ENCODE results near the gene ZNF496.
"Not testable (repeated sequence)": the region's sequence is repeated elsewhere in the genome, so short reads cannot be mapped to it uniquely, and the experiment has no call there.

The ZNF496 gene

DNA sequence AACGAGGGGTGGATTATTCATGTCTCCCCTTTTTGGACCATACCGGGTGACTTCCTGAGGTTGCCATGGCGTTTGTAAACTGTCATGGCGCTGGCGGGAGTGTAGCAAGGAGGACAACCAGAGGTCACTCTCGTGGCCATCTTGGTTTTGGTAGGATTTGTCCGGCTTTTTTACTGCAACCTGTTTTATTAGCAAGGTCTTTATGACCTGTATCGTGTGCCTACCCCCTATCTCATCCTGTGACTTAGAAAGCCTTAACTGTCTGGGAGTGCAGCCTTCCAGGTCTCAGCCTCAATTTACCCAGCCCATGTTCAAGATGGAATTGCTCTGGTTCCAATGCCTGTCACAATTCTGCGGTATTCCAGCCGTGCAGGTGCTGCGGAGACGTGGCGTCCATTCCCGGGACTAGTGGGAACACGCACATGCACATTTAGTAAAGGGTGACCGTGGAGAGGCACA lies 40.2 kb upstream of the ZNF496 start:
- TF ChIP-seq, protein P1, sequence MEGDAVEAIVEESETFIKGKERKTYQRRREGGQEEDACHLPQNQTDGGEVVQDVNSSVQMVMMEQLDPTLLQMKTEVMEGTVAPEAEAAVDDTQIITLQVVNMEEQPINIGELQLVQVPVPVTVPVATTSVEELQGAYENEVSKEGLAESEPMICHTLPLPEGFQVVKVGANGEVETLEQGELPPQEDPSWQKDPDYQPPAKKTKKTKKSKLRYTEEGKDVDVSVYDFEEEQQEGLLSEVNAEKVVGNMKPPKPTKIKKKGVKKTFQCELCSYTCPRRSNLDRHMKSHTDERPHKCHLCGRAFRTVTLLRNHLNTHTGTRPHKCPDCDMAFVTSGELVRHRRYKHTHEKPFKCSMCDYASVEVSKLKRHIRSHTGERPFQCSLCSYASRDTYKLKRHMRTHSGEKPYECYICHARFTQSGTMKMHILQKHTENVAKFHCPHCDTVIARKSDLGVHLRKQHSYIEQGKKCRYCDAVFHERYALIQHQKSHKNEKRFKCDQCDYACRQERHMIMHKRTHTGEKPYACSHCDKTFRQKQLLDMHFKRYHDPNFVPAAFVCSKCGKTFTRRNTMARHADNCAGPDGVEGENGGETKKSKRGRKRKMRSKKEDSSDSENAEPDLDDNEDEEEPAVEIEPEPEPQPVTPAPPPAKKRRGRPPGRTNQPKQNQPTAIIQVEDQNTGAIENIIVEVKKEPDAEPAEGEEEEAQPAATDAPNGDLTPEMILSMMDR (IDR thresholded peaks at IDR 0.05; ENCODE audit: low read depth, low read length), result no peak
- no peak for DNase-seq (ENCODE audit: low read depth in 2 of 2)
- H3K4me3 ChIP-seq (replicated peaks in 1 of 2; ENCODE audit: low read depth in 2 of 2, low read length in 2 of 2), result no peak overlapping the region

DNA sequence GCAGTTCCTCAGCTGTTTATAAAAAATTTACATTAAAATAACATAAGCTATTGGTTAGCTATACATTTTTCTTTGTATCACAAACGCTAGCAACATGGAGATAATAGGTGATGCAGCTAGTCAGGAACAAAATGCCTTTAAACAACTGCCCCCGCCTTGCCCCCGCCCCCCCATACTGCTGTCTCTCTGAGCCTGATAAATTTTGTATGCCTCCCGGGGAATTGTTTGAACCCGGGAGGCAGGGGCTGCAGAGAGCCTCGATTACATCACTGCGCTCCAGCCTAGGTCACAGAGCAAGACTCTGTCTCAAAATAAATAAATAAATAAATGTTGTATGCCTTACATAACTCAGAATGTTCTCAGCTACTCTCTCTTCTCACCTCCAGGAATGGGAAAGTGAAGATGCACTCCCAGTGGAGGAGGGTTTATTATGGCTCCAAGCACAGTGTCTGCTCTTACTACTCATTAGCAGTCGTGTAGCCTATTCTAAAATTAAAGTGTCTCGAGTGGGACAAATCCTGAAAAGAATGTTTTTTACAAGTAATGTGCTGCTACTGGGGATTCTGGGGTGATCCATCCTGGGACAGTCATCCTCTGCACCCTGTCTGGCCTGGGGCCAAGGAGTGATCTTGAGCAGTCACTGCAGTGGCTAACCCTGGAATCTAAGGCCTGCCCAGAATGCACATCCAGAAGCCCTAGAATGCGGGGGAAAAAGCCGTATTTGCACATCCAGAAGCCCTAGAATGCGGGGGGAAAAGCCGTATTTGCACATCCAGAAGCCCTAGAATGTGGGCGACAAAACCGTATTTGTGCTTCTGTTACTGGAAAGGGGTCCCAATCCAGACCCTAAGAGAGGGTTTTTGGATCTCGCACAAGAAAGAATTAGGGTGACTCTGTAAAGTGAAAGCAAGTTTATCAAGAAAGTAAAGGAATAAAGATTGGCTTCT lies 39.4 kb upstream of the ZNF496 start:
- TF ChIP-seq, protein P1 (IDR thresholded peaks at IDR 0.05; ENCODE audit: low read depth, low read length), result no peak
- peak; percentile 48 to 56 for DNase-seq (ENCODE audit: low read depth in 2 of 2)
- no peak overlapping the region for H3K4me3 ChIP-seq (replicated peaks in 1 of 2; ENCODE audit: low read depth in 2 of 2, low read length in 2 of 2)

DNA sequence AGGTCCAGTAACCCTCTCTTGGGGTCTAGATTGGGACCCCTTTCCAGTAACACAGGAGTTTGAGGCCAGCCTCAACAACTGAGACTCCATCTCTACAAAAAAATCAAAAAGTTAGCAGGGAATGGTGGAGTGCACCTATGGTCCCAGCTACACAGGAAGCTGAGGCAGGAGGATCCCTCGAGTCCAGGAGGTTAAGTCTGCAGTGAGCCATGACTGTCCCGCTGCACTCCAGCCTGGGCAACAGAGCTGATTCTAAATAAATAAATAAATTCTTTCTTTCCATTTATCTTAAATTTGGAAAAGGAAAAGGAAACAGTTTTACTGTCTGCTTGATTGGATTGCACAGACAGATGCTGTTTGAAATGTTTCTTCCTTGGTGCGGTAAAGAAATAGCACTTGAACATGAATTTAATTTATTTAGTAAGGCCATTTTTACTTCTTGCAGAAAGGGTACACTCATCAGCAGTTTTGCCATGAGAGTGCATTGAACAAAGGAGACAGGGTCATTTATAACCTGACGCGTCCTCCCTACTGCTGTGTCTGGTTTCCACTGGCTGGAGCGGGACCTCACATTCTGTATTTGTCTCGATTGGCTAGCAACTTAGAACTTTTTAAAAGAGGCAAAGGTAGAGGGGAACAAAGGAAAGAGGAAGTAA lies 37.0 kb upstream of the ZNF496 start:
- TF ChIP-seq, protein P1 (IDR thresholded peaks at IDR 0.05; ENCODE audit: low read depth, low read length), result no peak
- DNase-seq (ENCODE audit: low read depth in 2 of 2), result no peak
- no peak overlapping the region for H3K4me3 ChIP-seq (replicated peaks in 1 of 2; ENCODE audit: low read depth in 2 of 2, low read length in 2 of 2)

DNA sequence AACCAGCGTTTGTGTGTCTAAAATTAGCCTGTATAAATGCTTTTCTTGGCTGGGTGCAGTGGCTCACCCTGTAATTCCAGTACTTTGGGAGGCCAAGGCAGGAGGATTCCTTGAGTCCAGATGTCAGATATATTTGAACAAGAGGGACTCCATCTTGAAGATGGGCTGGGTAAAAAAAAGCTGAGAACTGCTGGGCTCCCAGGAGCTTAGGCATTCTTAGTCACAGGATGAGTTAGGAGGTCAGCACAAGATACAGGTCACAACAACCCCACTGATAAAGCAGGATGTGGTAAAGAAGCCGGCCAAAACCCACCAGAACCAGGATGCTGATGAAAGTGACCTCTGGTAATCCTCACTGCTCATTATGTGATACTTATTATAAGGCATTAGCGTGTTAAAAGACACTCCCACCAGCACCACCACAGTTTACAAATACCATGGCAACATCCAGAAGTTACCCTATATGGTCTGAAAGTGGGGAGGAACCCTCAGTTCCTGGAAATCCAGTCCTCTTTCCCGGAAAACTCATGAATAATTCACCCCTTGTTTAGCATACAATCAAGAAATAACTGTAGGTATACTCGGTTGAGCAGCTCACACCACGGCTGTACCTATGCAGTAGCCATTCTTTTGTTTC lies 36.2 kb upstream of the ZNF496 start:
- TF ChIP-seq, protein P1 (IDR thresholded peaks at IDR 0.05; ENCODE audit: low read depth, low read length), result no peak
- DNase-seq (ENCODE audit: low read depth in 2 of 2), result peak; percentile 44 to 48

DNA sequence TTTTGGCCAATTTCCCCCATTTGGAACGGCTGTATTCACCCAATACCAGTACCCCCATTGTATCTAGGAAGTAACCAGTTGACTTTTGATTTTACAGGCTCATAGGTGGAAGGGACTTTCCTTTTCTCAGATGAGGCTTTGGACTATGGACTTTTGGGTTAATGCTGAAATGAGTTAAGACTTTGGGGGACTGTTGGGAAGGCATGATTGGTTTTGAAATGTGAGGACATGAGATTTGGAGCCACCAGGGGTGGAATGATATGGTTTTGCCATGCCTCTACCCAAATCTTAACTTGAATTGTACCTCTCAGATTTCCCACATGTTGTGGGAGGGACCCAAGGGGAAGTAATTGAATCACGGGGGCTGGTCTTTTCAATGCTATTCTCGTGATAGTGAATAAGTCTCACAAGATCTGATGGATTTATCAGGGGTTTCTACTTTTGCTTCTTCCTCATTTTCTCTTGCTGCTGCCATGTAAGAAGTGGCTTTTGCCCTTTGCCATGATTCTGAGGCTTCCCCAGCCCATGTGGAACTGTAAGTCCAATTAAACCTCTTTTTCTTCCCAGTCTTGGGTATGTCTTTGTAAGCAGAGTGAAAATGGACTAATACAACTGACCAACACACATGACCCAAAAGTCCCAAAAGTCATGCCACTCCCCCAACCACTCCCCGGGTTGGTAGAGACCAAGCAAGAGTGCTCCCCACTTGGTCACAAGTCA lies 35.4 kb upstream of the ZNF496 start:
- no peak for DNase-seq (ENCODE audit: low read depth in 2 of 2)
- TF ChIP-seq, protein P1 (IDR thresholded peaks at IDR 0.05; ENCODE audit: low read depth, low read length), result no peak
- H3K4me3 ChIP-seq (replicated peaks in 1 of 2; ENCODE audit: low read depth in 2 of 2, low read length in 2 of 2), result no peak overlapping the region

More for the DNA sequence above, 36.2 kb upstream of the ZNF496 start:
- no peak overlapping the region for H3K4me3 ChIP-seq (replicated peaks in 1 of 2; ENCODE audit: low read depth in 2 of 2, low read length in 2 of 2)

DNA sequence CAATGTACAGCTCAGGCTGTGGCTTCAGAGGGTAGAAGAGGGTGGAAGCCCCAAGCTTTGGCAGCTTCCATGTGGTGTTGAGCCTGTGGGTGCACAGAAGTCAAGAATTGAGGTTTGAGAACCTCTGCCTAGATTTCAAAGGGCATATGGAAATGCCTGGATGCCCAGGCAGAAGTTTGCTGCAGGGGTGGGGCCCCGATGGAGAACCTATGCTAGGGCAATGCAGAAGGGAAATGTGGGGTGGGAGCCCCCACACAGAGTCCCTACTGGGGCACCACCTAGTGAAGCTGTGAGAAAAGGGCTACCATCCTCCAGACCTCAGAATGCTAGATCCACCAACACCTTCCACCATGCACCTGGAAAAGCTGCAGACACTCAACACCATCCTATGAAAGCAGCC lies 34.7 kb upstream of the ZNF496 start:
- DNase-seq (ENCODE audit: low read depth in 2 of 2); H3K4me3 ChIP-seq (replicated peaks in 1 of 2; ENCODE audit: low read depth in 2 of 2, low read length in 2 of 2): not testable (repeated sequence)

Measured in cardiac fibroblast (primary cell).